AG20443 (cell line): ENCODE data around the gene C10orf71.
A peak's percentile ranks its signal among the peaks of the same experiment; 100 is the strongest.

Source experiments
- DNase-seq: peaks from one replicate; pipeline ENCODE4 v3.0.0; 2012; ENCODE audit warnings: low spot score, mixed read lengths

Gene C10orf71

DNA sequence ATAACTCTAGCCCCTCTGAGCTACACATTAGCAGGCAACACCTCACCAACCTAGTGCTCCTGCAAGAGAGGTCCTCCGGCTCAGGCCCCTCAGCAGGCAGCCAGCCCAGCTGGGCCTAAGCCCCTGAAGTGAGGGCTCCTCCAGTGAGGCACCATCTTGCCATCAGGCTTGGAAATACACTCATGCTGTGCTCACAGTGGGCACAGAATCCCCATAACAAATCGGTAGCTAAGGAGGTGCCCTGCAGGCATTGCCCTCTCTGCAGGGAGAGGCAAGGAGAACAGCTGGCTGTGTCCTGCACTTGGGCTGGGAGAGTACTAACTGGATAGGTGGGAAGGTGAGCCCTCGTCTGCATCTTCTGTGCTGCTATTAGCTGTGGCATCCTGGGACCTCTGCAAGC lies 3.7 kb upstream of the C10orf71 start:
- no peak for DNase-seq

DNA sequence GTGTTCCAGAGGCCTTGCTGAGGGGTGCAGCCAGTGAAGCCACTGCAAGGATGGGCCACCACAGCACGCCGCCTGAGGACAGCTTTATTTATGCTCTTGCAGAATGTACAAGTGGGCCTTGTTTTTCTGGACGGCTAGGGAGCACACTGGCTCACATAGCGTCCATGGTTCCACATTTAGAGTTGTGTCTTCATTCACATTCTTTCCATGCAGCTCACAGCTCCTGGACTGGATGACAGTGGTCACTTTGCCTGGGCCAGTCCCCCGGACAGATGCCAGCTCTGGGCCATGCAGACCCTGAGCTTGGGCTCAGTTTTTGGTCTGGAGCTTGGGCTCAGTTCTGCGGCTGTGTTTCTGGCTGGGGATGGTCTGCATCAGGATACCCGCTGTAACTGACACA lies 2.6 kb upstream of the C10orf71 start:
- DNase-seq, result no peak

DNA sequence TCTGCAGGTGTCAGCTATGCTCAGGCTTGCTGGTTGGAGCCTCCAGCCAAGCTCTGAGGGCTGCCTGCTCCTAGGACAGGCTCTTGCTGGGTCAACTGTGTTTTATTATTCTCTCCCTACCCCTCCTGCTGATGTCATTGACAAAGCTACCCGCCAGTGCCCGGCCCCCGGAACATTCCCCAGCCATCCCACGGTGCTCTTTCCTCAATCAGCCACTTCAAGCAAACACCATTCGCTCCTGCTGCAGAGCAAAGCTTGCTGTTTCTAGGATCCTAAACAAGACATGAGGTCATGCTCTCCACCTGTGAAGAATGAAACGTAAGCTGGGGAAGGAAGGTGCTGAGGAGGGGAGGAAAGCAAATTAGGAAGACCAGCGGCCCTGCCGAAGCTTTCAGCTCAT lies 2.1 kb upstream of the C10orf71 start:
- no peak for DNase-seq

DNA sequence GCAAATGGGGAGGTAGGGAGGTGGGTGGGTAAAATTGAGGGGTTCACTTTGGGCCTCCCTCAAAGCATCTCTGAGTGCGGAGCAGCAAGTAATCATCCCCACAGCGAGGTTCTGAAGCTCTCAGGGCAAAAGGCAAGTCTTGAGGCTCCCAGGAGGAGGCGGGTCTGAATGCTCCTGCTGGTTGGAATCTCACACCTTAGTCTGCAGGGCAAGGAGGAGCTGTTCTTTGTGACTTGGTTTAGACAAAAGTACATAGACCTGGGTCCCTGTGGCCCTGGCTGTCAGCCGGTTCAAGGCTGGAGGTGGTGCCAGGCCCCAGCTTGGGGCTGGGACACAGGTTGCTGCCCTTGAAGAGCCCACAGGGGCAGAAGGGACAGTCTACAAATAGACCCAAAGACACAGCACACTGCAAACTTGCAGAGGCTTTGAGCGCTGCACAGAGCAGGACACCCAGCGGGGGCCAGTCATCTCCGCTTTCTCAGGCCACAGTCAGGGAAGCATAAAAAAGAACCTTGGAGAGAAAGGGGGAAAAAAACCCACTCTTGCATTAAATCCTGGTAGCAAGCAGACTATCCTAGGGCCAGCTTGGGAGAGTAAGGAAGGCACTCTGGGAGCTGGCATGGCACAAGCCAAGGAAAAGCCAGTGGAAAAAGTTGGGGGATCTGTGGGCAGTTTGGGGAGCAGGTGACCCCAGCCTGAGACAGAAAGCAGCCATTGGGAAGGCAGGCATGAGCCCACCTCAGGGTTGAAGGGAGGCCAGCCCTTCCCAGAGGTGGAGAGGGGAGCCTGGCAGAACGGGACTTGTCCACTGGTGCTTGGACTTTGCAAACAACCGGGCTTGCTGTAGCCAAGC lies 926 bp upstream of the C10orf71 start:
- no peak for DNase-seq

DNA sequence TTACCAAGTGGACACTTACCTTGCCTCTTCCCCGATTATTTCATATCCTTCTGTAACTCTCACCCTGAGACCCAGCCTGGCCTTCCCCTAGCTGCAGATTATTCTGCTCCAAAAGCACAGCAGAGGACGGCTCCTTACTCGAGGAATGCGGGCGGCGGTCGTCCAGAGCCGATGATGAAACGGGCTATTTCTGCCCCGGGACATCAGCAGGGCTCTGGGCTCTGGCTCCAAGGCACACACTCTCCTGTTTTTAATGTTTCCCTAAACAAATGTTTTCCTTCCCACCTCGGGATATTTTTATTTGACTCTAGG lies 343 bp upstream of the C10orf71 start:
- DNase-seq, result peak; percentile 62

DNA sequence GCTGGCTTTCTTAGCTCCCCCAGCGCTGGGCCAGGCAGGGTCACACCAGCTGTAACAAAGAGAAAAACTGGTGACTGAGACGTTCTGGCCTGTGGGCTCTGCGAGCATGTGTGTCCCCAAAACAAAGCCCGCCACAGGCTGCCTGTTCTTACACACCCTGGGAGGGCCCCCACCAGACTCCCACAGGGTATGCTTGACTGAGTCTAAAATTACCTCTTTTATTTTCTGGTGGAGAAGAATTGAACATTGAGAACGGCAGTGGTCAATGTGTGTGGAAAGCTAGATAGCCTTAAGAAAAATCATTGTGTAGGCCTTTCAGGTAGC lies 808 bp downstream of the C10orf71 start:
- DNase-seq, result no peak

DNA sequence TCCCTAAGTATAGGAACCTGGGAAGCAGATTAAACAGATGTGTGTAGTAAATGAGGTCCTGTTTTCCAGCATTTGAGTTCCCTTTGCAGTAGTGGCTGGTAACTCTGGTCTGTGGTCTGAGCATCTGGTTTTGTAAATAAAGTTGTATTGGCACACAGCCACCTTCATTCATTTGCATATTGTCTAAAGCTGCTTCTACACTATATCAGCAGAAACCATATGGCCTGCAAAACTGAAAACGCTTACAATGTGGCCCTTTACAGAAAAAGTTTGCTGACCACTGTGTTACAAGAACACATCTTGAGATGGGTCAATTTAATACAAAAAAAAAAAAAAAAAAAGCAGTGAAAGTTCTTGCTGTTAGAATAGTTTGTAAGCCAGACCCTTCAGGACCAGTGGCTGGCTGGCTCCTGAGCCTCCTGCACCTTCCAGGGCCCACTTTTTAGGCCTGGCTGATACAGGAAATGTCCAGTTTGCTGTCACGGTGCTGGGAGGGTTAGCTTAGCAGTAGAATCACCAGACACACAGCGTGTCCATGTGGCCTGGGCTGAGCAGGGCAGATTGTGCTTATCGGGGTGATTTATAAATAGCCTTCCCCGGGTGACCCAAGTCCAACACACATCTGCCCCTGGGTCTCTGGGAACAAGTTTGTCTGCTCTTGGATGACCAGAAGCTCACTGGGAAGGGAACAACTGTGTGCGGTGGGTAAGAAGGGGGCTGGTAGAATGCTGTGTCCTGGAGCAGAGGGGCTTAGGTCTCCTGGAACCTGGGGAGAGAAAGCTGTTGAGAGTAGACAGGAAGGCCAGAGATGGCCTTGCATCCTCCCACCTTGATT lies 1.4 kb downstream of the C10orf71 start:
- no peak for DNase-seq

DNA sequence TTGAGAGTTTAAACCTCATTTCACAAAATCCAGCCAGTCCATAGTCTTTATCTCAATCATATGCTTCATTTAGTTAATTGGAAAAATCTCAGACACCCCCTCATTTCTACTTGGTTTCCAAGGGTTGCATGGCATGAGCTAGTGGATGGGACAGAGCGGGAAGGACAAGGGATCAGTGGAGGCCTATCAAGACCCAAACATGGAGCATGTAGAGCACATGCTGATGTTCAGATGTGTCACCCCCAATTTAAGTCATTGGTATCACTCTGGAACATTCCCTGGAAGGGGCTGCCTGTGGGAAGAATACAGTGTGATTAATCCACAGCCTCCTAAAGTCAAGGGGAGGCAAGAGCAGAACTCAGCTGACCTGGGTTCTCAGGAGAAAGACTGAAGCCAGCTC lies 2.3 kb downstream of the C10orf71 start:
- no peak for DNase-seq

DNA sequence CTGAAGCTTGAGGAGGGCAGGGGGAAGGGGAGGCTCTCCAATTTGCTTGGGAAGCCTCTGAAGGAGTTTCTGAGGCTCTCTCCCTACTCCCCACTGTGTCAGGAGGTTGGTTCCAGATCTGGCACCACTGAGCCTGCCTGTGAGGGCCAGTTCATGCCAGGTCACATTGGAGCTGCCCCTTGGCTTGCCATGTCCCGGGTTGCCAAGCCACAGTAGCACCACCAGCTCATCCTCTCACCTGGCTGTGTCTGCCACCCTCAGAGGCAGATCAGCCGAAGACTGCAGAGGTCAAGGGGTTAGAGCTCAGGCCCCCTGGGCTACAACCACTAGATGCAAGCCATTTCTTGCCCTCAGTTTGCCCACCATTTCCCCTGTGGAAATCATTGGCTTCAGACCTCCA lies 3.1 kb downstream of the C10orf71 start:
- DNase-seq, result no peak

DNA sequence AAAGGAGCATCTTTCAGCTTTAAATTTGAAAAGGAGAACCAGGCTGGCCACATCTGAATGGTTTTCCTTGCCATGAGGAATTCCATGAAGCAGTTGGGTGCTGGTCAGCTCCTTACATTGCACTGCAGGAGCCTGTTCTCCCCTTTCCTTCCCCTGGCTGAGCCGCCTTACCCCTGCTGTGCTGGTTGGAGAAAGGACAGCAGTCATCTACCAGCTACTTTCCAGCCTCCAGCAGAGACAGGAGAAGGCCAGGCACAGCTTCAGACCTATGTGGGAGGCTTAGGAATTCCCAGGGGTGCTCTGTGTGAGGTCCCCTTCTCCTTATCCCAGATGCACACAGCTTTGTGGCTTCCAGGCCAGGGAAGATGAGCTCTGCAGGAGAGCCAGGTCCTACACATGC lies 4.7 kb downstream of the C10orf71 start:
- no peak for DNase-seq

DNA sequence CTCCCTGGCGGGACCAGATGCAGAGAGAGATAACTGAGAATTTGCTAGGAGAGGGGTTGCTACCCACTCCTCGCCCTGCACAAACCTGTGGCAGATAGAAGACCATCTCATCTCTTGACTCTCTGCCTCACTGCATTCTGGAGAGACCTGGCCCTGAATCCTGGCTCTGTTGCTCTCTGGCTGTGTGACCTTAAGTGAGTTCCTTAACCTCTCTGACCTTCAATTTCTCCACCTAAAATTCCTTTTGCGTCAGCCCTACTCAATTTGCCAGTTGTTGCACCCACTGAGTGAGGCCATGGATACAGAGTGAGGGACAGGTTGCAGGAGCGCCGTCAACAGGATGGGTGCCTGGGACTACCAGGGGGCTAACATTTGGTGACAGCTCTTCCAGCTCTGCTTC lies 5.2 kb downstream of the C10orf71 start:
- no peak for DNase-seq

DNA sequence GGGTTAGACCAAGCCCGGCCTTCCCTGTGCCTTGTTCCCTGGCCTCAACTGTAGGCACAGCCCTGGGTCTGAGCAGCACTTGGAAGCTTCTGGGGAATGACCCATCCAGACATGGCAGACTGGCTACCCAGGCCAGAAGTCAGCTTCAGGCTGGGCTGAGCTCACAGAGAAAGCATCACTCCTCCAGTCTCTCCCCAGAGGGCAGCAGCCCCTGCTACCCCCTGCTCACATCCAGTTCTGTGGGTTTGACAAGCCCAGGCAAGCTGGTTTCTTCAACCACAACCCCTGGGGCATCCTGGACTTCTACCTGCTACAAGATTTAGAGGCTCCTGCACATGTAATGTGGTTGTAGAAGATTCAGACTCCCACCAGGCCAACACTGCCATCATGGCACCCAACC lies 9.0 kb downstream of the C10orf71 start:
- DNase-seq, result no peak

DNA sequence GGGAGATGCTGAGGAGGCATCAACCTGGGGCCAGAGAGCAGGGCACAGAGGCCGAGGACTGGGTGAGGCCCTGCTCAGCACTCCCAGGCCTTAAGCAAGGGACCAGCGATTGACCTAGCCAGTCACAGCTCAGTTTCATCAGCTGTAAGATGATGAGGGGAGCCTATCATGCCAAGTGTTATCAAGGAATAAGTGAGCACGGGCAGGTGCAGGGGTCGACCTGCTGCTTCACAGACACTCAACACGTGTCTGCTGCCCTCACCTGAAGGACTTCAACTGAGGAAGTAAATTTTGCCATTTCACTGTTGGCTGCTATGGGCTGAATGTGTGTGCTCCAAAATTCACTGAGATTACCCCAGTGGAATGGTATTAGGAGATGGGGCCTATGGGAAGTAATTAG lies 9.9 kb downstream of the C10orf71 start:
- no peak for DNase-seq

DNA sequence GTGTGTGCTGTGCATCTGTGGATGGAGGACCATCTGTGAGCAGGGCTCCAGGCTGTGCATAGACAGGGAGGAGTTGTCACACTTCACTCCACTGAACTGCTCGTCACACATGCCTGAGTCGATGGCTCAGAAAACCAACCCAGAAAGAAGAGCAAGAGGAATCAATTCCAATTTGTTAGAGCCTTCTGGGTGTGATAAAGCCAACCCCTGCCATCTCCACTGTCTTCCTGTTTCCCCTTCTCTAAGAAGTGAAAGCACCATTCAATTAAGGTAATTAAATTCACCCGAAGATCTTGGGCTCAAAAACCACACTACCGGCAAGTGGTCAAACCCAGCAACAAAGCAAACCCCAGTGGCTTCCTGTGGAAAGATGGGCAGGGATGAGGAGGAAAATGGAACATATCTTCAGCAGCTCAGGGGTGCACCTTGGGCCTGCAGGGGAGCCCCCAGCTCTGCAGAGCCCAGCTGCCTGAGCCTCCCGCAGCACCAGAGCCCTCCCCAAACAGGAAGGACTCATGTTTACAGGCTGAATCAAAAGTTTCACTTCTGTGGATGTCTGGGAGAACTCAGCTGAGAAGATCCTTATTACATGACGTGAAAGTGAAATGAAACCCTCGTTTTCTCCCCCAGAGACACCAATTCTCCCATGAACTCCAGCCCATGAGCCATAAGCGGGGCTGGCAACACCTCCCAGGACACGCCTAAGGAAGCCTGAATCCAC lies 10.9 kb downstream of the C10orf71 start:
- no peak for DNase-seq

DNA sequence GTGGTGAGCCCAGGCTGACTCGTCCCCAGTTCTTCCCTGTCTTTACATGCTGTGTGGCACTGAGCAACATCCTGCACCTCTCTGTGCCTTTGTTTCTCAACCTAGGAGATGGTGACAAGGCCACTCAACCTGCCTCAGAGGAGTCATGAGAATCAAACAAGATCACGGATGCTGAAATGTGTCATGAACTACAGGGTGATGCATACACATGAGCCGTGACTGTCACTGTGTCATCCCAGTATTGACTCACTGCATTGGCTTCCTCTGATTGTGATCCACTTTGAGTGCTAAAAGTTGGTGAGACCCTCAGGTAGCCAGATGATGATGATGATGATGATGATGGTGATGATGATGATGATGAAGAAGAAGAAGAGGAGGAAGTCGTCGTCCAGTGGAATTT lies 11.5 kb downstream of the C10orf71 start:
- DNase-seq, result no peak

DNA sequence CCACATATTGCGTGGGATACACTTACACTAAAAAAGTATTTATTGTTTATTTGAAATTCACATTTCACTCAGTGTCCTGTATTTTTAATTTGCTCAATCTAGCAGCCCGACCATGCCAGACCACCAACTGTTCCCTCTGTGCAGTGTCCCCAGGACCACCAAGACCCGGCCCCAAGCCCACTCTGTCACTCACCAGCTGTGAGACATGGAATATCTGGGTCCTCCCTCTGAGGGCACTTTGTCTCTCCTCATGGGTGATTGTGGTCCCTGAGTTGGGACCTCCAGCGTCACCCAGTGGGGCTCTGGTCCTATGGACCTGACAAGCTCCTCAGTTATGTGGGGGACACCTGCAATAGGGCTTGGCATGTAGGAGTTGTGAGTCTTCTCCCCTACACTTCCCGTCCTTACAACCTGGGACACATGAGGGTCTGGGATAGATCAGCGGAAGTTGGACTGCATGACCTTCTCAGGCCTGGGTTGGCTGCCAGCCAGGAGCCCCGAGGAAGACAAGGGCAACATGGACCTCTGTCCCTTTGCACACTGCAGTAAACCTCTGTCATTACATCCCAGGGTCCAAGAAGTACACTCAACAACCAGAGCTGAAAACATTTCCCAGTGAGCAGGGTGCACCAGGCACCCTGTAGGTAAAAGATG lies 12.1 kb downstream of the C10orf71 start:
- no peak for DNase-seq

DNA sequence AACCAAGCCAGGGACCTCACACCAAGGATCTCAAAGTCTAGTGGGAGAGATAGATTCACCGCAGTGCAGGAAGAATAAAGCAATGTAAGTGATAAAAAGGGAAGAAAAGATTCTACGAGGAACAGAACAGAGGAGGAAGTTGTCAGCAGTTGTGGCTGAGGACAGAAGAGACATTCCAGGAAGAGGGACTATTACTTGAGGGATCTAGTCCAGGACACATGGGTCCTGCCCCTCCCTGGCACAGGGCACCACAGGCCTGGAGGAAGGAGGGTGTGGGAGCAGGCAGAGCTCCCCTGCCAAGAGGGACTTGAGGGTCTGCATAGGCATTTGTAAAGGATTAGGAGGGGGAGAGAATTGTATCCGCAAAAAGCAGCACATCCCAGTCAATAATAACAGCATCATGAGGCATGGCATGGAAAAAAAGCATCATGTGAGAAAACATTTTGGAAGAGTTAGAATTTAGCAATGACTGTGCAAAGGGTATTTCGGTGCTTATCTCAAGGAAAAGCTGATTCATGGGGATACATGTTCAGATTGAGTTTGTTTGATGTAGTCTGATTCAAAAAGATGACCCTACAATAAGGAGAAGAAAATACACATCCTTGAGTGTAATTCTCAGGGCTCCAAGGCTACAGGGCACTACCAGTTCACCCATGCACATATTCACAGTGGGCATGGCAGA lies 12.7 kb downstream of the C10orf71 start:
- no peak for DNase-seq

DNA sequence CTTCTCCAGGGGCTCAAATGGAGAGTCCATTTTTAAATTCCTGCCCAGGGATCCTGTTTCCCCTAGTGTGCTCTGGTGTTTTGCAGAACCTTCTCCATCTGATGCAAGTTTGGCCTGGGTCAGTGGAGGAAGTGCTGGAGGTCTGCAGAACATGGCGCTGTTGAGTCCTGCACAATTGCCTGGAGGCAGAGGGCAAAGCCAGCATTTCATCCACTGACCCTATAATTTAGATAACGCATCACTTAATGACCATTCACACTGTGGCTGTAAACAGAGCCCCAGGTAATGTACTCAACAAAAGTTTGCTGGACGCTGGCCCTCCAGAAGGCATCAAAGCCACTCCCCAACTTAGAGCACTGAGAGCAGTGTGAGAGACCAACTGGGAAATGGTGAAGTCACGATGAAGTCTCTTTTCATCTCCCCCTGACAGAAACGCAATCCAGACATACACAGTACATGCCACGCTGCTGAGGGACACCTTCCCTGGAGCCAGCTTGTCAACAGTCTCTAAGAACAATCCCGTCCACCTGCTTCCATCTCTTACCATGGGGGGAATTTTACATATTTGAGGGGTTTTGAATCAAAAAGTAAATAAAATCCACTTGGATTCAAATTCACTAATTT lies 13.4 kb downstream of the C10orf71 start:
- DNase-seq, result no peak

DNA sequence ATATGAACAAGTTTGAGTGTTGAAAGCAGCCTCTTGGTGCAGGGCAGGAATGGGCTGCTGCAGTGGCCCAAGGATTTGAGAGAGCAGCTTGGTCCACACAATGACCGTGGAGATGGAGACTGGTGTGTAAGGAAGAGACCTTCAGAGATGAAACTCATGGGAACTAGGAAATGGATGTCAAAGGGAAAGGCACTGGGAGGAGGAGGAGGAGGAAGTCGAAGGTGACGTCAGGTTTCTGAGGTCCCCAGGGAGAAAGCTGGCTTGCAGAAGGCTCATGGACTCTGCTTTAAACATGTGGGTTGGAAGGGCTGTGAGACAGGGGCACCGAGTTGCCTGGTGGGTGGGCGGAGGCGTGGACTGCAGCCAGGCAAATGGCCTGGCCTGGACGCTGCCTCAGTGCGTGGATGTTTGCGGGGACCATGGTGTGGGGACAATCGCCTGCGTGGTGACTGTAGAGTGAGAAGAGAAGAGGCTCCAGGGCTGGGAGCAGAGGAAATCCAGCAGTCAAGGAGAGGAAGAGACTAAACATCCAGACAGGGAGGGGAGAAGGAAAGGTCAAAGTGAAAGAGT lies 14.6 kb downstream of the C10orf71 start:
- DNase-seq, result no peak

DNA sequence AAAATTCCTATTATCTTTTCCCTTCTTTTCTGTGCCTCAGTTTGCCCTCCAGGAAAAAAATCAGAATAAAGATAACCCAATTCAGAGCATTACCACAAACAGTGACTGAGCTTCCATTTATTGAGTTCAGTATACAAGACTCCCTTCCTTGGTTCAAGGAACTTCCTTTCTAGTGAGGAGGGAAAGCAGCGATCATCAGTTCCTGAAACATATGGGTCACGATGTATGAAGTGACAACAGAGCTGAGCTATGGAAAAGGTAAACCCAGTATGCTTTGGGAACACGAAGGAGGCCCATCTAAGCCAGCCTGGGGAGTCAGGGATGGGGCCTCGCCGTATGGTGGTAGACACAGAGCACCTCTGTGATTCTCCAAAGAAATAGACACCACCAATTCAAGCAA lies 15.8 kb downstream of the C10orf71 start:
- DNase-seq, result no peak

DNA sequence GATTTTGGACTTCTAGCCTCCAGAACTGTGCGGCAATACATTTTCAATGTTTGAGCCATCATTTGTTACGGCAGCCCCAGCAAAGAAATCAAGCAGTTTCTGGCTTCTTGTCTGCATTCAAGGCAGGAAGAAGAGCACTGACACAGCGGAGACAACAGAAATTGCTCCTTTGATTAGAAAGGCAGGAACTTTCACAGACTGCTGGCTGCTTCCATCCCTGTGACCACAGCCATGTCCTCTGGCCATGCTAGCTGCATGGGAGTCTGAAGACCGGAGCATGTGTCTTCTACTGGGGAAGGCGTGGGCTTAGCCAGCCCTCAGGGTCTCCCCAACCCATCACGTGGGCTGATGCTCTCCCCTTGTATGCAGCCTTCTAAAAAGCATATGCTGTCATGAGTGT lies 19.1 kb downstream of the C10orf71 start:
- DNase-seq, result no peak
